ENCODE results near the gene NR1I2.

NR1I2 gene

GRCh38 chr3:119817583-119818363, 35.9 kb downstream of the NR1I2 start:
- DNase-seq (ENCODE audit: insufficient read length, low spot score) (no peak), FAIRE-seq (no peak)

GRCh38 chr3:119818937-119819336, 37.0 kb downstream of the NR1I2 start:
- FAIRE-seq (no peak), DNase-seq (ENCODE audit: insufficient read length, low spot score) (no peak)

- DNase-seq (ENCODE audit: insufficient read length, low spot score) = no peak
- no peak for FAIRE-seq
These were observed 37.9 kb downstream of the NR1I2 start for GRCh38 chr3:119819806-119820205.

DNA sequence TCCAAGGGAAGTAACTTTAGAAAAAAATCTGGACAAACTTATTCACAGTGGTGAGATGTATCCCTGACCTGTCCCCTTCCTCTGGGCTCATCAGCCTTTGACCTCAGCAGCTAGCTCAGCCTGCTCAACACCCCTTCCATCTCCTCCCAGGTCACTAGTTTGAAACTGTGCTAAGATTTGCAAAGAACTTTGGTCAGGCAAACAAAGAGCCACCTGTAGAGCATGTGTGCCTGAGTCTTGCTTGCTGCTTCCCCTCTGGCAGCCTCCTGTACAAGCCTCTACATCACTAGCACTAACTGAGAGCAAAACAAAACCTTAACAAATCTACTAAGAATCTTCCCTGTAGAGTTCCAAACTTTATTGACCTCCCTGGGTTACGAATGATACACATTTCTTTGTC, 43.9 kb downstream of the NR1I2 start:
- DNase-seq (ENCODE audit: insufficient read length, low spot score) (no peak), FAIRE-seq (no peak)

DNA sequence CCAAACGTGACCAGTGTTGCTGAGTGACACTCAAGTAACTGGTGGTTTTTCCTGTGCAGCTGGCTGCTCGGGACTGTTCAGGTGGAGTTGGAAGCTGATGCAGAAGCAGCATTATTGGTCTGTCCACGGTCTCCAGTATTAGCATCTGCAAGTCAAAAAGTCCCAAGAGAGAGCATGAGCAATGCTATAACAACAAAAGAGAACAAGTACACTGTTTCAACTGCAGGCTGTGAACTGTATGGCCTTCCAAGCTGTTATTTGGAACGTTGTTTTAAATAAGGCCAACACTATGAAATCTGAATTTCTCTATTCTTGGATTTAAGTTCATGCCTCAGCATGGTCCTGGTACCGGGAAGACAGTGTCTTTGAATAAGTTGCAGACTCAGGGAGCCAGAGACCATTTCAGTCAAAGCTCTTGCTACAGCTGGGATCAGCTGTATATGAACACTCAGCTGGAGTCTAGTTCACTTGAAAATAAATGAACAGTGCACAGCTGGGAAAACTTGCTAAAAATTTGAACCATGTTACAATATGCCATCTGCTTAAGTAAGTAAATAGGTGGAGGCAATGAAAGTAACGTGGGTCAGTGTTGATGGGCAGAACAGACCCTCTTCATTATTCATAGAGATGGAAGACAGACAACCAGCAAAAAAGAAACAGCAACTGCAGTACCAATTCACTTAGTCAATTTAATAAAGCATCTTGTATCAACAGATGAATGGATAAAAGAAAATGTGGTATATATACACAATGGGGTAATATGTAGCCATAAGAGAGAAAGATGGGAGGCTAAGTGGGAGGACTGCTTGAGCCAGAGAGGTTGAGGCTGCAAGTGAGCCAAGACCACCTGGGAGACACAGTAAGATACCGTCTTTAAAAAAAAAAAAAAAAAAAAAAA, 45.1 kb downstream of the NR1I2 start:
- DNase-seq (ENCODE audit: insufficient read length, low spot score) (no peak), FAIRE-seq (no peak)

DNA sequence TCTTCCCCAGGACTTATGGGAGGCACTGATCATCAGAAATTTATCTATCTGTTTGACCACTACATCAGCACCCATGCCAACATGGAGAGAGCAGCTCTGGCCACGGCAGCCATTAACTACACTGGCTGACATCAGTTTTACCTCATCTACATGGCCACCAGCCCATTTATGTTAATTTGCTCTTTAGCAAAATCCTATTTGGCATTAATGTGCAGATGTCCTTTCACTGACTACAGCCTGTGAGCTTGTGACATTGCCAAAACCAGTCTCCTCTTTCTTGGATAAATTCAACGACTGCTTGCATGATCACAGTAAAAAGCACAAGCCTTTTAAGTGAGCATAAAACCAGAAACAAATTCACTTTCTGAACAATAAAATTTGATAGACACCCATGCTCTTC, 47.5 kb downstream of the NR1I2 start:
- FAIRE-seq = no peak

DNA sequence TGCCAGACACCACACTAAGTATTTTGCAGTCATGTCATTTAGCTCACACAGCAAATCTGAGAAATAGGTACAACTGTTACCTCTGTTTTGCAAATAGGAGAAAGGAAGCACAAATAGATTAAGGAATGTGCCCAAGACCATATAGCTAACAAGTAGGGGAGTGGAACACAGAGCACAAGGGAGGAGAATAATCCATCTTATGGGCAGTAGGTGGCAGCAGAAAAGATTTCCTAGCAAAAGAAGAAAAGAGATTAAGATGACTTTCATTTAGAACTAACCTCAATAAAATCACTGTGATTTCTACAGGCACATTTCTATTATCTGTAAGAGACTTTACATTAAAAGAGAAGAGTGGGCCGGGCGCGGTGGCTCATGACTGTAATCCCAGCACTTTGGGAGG, 49.1 kb downstream of the NR1I2 start:
- peak; percentile 72 for FAIRE-seq
- no peak for DNase-seq (ENCODE audit: insufficient read length, low spot score)

More for the DNA sequence above, 47.5 kb downstream of the NR1I2 start:
- no peak for DNase-seq (ENCODE audit: insufficient read length, low spot score)

- DNase-seq (ENCODE audit: insufficient read length, low spot score) (no peak), FAIRE-seq (no peak)
These were observed 50.1 kb downstream of the NR1I2 start for GRCh38 chr3:119831941-119832371.

DNA sequence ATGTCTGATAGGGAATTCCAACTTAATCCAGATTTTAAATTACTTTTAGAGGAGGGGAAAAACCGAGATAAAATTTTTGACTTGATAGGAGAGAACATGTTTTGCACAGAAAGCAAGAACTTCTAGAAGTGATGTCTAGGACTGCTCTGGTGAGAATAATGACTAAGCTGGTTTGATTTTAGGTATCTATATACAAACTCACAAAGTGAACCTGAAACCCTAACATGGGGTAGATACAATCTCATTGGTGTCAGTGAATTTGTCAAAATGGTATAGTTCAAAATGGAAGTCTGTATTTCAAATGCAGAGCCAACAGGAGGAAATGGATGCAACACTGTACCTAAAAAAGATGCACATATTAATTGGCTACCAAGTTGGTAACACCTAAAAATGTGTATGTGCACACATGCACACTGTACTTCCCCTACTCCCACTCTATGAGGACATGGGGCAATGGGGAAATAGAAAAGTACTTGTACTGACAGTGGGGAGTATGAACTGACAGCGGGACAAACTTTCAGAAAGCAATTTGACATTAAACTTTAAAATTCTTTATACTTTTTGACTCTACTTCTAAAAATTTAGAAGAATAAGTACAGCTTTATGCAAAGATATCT, 53.0 kb downstream of the NR1I2 start:
- DNase-seq (ENCODE audit: insufficient read length, low spot score) = no peak
- no peak for FAIRE-seq

GRCh38 chr3:119835556-119835955, 53.7 kb downstream of the NR1I2 start:
- FAIRE-seq = no peak
- DNase-seq (ENCODE audit: insufficient read length, low spot score) = no peak

DNA sequence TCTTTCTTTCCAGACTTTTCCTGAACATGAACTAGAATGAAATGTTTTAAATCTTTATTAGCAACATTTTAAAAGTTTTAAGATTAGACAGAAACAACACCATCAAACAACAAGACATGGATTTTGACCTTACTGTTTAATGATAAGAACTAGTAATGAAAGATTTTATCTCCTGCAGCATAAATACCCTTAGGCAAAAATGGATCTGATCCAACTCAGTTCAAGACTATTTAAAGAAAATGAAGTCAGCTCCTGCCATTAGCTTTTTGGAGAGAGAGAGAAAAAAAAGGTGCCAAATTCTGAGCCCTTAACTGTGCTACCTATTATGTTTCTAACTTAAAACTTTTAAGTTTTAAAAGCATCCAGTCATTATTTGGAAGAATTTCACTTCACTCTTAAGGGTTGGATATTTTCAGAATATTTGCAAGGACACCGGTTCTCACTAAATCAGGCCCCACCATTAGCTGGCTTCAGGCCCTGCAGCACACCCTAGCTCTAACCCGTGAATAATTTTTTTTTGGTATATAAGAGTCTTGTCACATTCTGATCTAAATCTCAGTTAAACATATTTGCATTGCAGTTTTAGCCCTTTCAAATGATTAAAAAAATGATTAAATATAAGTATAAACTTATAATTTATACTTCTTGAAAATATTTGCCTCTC, 60.0 kb downstream of the NR1I2 start:
- FAIRE-seq (no peak), DNase-seq (ENCODE audit: insufficient read length, low spot score) (no peak)

- FAIRE-seq (no peak), DNase-seq (ENCODE audit: insufficient read length, low spot score) (no peak)
These were observed 67.2 kb downstream of the NR1I2 start for GRCh38 chr3:119849126-119849525.

- DNase-seq (ENCODE audit: insufficient read length, low spot score) (no peak), FAIRE-seq (no peak)
These were observed 74.8 kb downstream of the NR1I2 start for GRCh38 chr3:119856695-119857094.

DNA sequence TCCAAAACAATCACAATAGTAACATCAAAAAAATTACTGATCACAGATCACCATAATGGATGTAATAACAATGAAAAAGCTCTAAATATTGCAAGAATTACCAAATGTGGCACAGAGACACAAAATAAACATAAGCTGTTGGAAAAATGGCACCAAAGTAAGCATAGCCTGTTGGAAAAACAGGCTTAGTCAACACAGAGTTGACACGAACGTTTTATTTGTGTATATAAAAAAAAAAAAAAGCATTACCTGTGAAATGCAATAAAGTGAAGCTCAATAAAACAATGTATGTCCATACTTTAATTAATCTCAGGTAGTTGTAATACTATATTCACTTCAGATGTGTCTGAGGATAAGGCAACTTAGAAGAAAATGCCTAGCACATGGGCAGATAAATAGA, 77.1 kb downstream of the NR1I2 start:
- no peak for FAIRE-seq
- DNase-seq (ENCODE audit: insufficient read length, low spot score) = no peak

DNA sequence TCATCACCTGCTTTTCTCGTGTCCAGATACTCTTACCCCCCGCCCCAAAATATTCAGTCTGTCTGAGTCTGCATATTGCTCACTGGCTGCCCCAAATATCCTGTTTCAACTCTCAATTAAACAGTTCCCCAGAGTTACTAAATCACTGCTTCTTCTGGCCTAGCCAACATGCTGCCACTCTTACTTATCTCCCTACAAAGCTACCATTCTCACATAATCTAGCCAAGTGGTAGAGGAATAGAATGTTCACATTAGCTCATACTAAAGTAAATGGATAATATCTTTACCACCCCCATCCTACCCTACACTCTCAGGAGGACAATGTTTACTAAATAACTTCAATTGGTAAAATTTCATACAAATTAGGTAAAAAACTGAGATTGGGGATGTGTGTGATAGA, 77.8 kb downstream of the NR1I2 start:
- no peak for FAIRE-seq
- no peak for DNase-seq (ENCODE audit: insufficient read length, low spot score)

DNA sequence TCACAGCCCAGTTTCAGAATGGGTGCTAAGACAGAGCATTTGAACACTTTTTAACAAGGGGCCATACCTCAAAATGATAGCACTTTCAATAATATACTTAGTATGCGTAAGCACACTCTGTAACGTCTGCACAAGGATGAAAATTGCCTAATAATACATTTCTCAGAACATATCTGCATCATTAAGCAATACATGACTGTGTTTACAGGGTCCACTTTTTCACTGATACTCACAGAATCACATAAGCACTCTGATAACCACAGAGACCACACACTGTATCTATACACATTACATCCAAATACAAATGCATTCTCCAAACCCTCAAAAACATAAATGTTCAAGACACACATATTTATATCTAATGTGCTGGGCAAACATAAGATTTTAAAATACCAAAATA, 79.8 kb downstream of the NR1I2 start:
- DNase-seq (ENCODE audit: insufficient read length, low spot score) (no peak), FAIRE-seq (no peak)

DNA sequence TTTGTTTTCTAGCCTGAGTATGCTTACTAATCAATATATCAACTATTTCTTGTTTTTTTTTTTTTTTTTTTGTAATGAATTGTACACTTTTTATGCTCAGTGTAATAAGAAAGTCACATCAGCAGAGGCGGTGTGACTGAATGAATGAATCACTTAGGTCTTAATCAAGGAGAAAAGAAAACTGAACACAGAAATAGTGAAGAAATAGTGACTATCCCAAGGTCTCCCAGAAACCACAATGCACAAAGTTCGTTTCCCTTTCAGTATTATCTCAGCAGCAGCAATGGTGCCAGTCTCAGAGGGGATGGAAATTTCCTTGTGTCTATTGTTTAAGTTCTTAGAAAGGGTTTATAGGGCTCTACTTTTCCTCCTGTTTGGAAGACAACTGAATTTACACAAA, 80.7 kb downstream of the NR1I2 start:
- FAIRE-seq (no peak), DNase-seq (ENCODE audit: insufficient read length, low spot score) (no peak)

DNA sequence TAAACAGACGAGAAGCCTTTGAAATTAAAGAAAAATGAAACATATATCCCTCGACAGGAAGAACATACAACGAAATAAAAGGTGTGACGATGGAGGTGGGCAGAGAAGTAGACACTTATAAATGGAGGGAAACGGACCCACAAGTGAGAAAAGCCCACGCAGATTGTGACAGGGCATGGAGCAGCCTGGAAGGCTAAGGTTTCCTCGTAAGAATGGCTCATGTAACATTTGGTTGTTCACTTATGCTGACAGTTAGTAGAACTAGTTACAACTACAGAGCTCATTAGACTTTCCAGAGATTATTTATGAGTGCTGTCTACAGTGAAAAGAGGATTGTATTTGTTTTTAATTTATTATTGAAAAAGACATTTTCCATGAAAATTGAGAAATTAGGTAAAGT, 82.6 kb downstream of the NR1I2 start:
- FAIRE-seq (peak; percentile 16), DNase-seq (ENCODE audit: insufficient read length, low spot score) (no peak)

Data from HTR-8/SVneo (cell line).